ENCODE measurements around the gene GALNT10. TPM values are rescaled to one million over a fixed set of nuclear protein-coding genes. Genes with fewer than 3 reads are reported as not detected.

The GALNT10 gene
- total RNA-seq, 1 donor from 2014 or later = 20.6 TPM

DNA sequence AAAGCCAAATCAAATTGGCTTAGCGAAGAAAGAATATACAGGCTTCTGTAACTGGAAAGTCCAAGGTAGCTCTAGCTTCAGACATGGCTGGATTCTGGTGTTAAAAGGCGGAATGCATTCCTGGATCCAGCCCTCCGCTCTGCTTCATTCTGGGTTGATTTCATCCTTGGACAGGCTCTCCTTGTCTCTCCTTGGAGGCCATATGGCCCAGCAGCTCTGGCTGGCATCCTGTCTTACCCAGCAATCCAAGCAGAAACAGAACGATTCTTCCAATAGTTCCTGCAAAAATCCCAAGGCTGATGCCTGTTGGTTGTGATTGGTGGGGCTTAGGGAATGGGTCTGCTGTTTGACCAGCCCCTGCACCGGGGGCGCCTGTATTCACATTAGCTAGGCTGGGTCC, 218.3 kb downstream of the GALNT10 start:
- H3K4me3 Mint-ChIP-seq (ENCODE audit: low read depth) = no peak overlapping the region
- peaks cover 23% of the 10 kb centered on the region for H3K27me3 Mint-ChIP-seq
- peaks cover 6% of the 10 kb centered on the region for H3K4me1 Mint-ChIP-seq (ENCODE audit: low read depth)
- H3K9me3 Mint-ChIP-seq (ENCODE audit: low read depth) = no peaks in the 10 kb centered on the region
- no peak overlapping the region for H3K27ac Mint-ChIP-seq
- no peaks in the 10 kb centered on the region for H3K36me3 Mint-ChIP-seq (ENCODE audit: insufficient read depth)
- TF ChIP-seq, protein P1, sequence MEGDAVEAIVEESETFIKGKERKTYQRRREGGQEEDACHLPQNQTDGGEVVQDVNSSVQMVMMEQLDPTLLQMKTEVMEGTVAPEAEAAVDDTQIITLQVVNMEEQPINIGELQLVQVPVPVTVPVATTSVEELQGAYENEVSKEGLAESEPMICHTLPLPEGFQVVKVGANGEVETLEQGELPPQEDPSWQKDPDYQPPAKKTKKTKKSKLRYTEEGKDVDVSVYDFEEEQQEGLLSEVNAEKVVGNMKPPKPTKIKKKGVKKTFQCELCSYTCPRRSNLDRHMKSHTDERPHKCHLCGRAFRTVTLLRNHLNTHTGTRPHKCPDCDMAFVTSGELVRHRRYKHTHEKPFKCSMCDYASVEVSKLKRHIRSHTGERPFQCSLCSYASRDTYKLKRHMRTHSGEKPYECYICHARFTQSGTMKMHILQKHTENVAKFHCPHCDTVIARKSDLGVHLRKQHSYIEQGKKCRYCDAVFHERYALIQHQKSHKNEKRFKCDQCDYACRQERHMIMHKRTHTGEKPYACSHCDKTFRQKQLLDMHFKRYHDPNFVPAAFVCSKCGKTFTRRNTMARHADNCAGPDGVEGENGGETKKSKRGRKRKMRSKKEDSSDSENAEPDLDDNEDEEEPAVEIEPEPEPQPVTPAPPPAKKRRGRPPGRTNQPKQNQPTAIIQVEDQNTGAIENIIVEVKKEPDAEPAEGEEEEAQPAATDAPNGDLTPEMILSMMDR (IDR thresholded peaks at IDR 0.05; ENCODE audit: unreplicated experiment) = no peak
- DNase-seq (ENCODE audit: low spot score, unreplicated experiment) = no peak

DNA sequence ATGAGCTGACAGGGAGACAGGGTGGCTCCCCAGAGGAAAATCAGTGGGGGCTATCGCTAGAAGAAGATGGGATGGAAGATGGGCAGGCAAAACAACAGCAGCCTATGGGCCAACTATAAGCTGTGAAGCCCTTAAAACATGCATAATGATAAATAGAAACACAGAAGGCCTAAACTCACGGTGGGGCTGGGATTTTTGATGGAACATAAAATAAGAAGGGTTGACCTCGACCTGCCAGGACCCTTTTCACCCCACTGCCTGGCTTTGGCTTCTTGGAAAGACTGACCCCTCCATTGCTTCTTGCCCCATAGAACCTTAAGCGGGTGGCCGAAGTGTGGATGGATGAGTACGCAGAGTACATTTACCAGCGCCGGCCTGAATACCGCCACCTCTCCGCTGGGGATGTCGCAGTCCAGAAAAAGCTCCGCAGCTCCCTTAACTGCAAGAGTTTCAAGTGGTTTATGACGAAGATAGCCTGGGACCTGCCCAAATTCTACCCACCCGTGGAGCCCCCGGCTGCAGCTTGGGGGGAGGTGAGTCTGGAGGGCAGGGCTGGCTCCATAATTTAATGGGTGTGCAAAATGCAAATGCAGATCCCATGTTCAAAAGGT, 218.8 kb downstream of the GALNT10 start:
- Mint-ChIP-seq H3K27ac (no peak overlapping the region), H3K36me3 (ENCODE audit: insufficient read depth) (no peaks in the 10 kb centered on the region), H3K4me3 (ENCODE audit: low read depth) (no peak overlapping the region), H3K9me3 (ENCODE audit: low read depth) (no peaks in the 10 kb centered on the region), H3K4me1 (ENCODE audit: low read depth) (peaks cover 6% of the 10 kb centered on the region), H3K27me3 (peaks cover 17% of the 10 kb centered on the region)
- no peak for DNase-seq (ENCODE audit: low spot score, unreplicated experiment)
- TF ChIP-seq, protein P1 (IDR thresholded peaks at IDR 0.05; ENCODE audit: unreplicated experiment) = no peak

DNA sequence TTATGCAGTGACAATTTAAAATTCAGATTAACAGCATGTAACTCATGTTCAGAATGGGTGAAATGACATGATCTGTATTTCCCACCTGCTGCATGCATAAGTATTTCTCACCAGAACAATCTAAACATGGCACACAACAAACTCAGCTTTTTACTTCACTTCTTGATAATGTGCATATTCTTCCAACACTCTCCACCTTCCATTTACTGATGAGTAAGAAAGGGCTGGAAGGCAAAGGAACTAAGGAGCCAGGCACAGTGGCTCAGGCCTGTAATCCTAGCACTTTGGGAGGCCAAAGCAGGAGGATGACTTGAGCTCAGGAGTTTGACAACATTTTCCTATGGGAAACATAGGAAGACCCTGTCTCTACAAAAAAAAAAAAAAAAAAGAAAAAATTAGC, 219.5 kb downstream of the GALNT10 start:
- H3K4me1 Mint-ChIP-seq (ENCODE audit: low read depth) = peaks cover 6% of the 10 kb centered on the region
- peaks cover under 1% of the 10 kb centered on the region for H3K36me3 Mint-ChIP-seq (ENCODE audit: insufficient read depth)
- H3K27me3 Mint-ChIP-seq = peaks cover 12% of the 10 kb centered on the region
- TF ChIP-seq, protein P1 (IDR thresholded peaks at IDR 0.05; ENCODE audit: unreplicated experiment) = no peak
- H3K4me3 Mint-ChIP-seq (ENCODE audit: low read depth) = no peak overlapping the region
- DNase-seq (ENCODE audit: low spot score, unreplicated experiment) = no peak
- H3K27ac Mint-ChIP-seq = no peak overlapping the region
- H3K9me3 Mint-ChIP-seq (ENCODE audit: low read depth) = no peaks in the 10 kb centered on the region

DNA sequence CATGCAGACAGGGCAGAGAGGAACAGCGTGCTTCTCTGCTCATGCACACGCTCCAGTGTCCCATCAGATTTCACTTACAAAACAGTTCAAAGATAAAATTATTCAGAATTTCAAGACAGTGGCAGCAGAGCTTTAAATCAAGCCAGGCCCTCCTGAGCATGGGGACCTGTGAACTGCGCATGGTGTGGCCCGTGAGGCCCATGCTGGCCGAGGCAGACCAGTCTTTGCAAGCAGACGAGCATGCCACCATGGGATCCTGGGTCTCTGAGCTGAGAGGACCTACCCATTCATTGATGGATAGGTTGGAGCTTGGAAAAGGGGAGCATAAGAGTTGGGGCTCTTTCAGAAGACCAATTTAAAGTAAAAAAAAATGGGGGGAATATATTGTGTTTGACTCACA, 220.3 kb downstream of the GALNT10 start:
- H3K4me3 Mint-ChIP-seq (ENCODE audit: low read depth) = no peak overlapping the region
- no peak for DNase-seq (ENCODE audit: low spot score, unreplicated experiment)
- H3K36me3 Mint-ChIP-seq (ENCODE audit: insufficient read depth) = peaks cover 2% of the 10 kb centered on the region
- H3K27me3 Mint-ChIP-seq = peaks cover 4% of the 10 kb centered on the region
- no peaks in the 10 kb centered on the region for H3K9me3 Mint-ChIP-seq (ENCODE audit: low read depth)
- no peak overlapping the region for H3K27ac Mint-ChIP-seq
- TF ChIP-seq, protein P1 (IDR thresholded peaks at IDR 0.05; ENCODE audit: unreplicated experiment) = no peak
- H3K4me1 Mint-ChIP-seq (ENCODE audit: low read depth) = peaks cover 5% of the 10 kb centered on the region

DNA sequence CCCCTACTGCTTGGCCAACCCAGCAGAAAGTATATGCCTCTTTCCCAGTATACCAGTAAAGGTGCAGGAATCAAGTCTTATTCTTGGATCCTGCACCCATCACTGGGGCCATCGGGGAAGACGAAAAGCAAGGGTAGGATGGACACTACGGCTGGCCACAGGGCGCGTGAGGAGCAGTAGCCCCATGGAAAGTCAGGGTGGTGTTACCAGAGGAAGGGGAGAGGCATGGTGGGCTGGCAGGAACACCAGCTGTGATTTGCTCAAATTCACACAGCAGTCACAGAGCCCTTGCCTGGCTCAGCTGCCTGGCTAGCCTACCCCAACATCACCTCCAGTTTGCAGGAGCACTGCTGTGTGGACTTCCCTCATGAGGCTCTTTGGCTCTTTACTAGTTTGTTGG, 220.8 kb downstream of the GALNT10 start:
- Mint-ChIP-seq H3K36me3 (ENCODE audit: insufficient read depth) (peaks cover 2% of the 10 kb centered on the region), H3K27me3 (peaks cover 3% of the 10 kb centered on the region), H3K27ac (no peak overlapping the region), H3K4me1 (ENCODE audit: low read depth) (peaks cover 5% of the 10 kb centered on the region), H3K4me3 (ENCODE audit: low read depth) (no peak overlapping the region), H3K9me3 (ENCODE audit: low read depth) (no peaks in the 10 kb centered on the region)
- DNase-seq (ENCODE audit: low spot score, unreplicated experiment) = no peak
- TF ChIP-seq, protein P1 (IDR thresholded peaks at IDR 0.05; ENCODE audit: unreplicated experiment) = no peak

Data from progenitor cell of endocrine pancreas (in vitro differentiated cells).